PC-3 (cell line): ENCODE results near the gene PLA2G2E.

Experiments
- EZH2 ChIP-seq: fragments of 300-600 bp; sonication (generic); IDR thresholded peaks from one replicate; pipeline ENCODE4 v1.6.1; 2017; ENCODE audit warnings: antibody characterized with exemption, mild to moderate bottlenecking, low read length; ENCODE audit not compliant: unreplicated experiment
- TF ChIP-seq, protein P1 (sequence below): fragments of 300-600 bp; sonication (generic); conservative IDR thresholded peaks from 2 replicates; pipeline ENCODE4 v1.5.1; 2017; ENCODE audit warnings: antibody characterized with exemption, low read depth, mild to moderate bottlenecking, low read length

DNA sequence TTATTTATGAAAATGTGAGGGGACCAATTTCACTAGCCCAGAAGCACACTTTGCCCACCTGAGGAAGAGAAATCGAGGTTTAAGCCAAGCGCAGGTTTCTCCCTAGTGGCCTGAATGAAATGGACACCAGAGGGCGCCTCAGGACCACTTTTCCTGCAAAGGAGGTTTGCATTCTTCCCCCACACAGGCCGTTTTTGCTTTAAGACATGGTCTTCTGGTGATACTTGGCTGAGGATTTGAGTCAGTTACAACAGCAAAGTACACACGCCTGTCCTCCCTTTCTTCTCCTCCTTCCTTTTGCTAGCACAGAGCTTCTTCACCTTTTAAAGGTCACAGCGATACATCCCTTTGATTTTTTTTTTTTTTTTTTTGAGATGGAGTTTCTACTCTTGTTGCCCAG lies 5.4 kb downstream of the PLA2G2E start:
- TF ChIP-seq, protein P1, sequence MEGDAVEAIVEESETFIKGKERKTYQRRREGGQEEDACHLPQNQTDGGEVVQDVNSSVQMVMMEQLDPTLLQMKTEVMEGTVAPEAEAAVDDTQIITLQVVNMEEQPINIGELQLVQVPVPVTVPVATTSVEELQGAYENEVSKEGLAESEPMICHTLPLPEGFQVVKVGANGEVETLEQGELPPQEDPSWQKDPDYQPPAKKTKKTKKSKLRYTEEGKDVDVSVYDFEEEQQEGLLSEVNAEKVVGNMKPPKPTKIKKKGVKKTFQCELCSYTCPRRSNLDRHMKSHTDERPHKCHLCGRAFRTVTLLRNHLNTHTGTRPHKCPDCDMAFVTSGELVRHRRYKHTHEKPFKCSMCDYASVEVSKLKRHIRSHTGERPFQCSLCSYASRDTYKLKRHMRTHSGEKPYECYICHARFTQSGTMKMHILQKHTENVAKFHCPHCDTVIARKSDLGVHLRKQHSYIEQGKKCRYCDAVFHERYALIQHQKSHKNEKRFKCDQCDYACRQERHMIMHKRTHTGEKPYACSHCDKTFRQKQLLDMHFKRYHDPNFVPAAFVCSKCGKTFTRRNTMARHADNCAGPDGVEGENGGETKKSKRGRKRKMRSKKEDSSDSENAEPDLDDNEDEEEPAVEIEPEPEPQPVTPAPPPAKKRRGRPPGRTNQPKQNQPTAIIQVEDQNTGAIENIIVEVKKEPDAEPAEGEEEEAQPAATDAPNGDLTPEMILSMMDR = peak; percentile 96
- TF ChIP-seq EZH2 = no peak
